IPS-11a (cell line): ENCODE data around the gene SCAMP4.

ENCODE experiments used
- H3K4me3 ChIP-seq: one replicate; pipeline ENCODE4 v1.5.1; 2013; ENCODE audit warnings: low read depth, low read length, control low read depth

SCAMP4 gene

GRCh38 chr19:1954532-1954933 is 49.3 kb downstream of the SCAMP4 start:
- H3K4me3 ChIP-seq: no peak overlapping the region

GRCh38 chr19:1955171-1956121 is 50.2 kb downstream of the SCAMP4 start:
- H3K4me3 ChIP-seq: no peak overlapping the region

- H3K4me3 ChIP-seq: no peak overlapping the region
Measured at GRCh38 chr19:1956122-1956494, 50.9 kb downstream of the SCAMP4 start.

- H3K4me3 ChIP-seq: no peak overlapping the region
Measured at GRCh38 chr19:1956868-1957492, 51.8 kb downstream of the SCAMP4 start.

GRCh38 chr19:1957562-1958248 is 52.5 kb downstream of the SCAMP4 start:
- H3K4me3 ChIP-seq: no peak overlapping the region

- no peak overlapping the region for H3K4me3 ChIP-seq
Measured at GRCh38 chr19:1959928-1960589, 54.9 kb downstream of the SCAMP4 start.

- H3K4me3 ChIP-seq: no peak overlapping the region
Measured at GRCh38 chr19:1961000-1961883, 56.0 kb downstream of the SCAMP4 start.

- H3K4me3 ChIP-seq: no peak overlapping the region
Measured at GRCh38 chr19:1962674-1963073, 57.5 kb downstream of the SCAMP4 start.

GRCh38 chr19:1967087-1967608 is 61.9 kb downstream of the SCAMP4 start:
- H3K4me3 ChIP-seq: no peak overlapping the region

- no peak overlapping the region for H3K4me3 ChIP-seq
Measured at GRCh38 chr19:1968279-1969175, 63.3 kb downstream of the SCAMP4 start.

GRCh38 chr19:1969176-1970002 is 64.2 kb downstream of the SCAMP4 start:
- no peak overlapping the region for H3K4me3 ChIP-seq

- H3K4me3 ChIP-seq: no peak overlapping the region
Measured at GRCh38 chr19:1970003-1970805, 65.0 kb downstream of the SCAMP4 start.

GRCh38 chr19:1970806-1971502 is 65.8 kb downstream of the SCAMP4 start:
- no peak overlapping the region for H3K4me3 ChIP-seq

GRCh38 chr19:1974381-1975161 is 69.4 kb downstream of the SCAMP4 start:
- no peak overlapping the region for H3K4me3 ChIP-seq

- H3K4me3 ChIP-seq: no peak overlapping the region
Measured at GRCh38 chr19:1975162-1975480, 69.9 kb downstream of the SCAMP4 start.
